Mesothelial cell of epicardium (in vitro differentiated cells): Measurements from ENCODE around the gene RACK1. TPM values are rescaled to one million over a fixed set of nuclear protein-coding genes. Genes with fewer than 3 reads are reported as not detected.

Source experiments
- DNase-seq, 2 experiments: peaks; one replicate each; pipeline ENCODE4 v3.0.0; 2021; ENCODE audit warnings: low spot score in 2 of 2; ENCODE audit not compliant: unreplicated experiment in 2 of 2
- H3K27ac Mint-ChIP-seq: 2 replicates; pipeline ENCODE4 v1.8.0; 2021; ENCODE audit warnings: mixed read lengths
- H3K27me3 Mint-ChIP-seq: 2 replicates; pipeline ENCODE4 v1.8.0; 2021; ENCODE audit warnings: low read depth, mixed read lengths
- H3K36me3 Mint-ChIP-seq: 2 replicates; pipeline ENCODE4 v1.8.0; 2021; ENCODE audit warnings: mixed read lengths
- H3K4me1 Mint-ChIP-seq: 2 replicates; pipeline ENCODE4 v1.8.0; 2021; ENCODE audit warnings: mixed read lengths
- H3K4me3 Mint-ChIP-seq: 2 replicates; pipeline ENCODE4 v1.8.0; 2021; ENCODE audit warnings: mild to moderate bottlenecking, moderate library complexity, mixed read lengths
- H3K9me3 Mint-ChIP-seq: 2 replicates; pipeline ENCODE4 v1.8.0; 2021; ENCODE audit warnings: mixed read lengths
- CTCF ChIP-seq: fragments of 200-600 bp; sonication (generic); IDR thresholded peaks from one replicate; pipeline ENCODE4 v1.5.0; 2021; ENCODE audit warnings: antibody characterized with exemption; ENCODE audit not compliant: unreplicated experiment
- total RNA-seq: library from RNA; stranded (reverse); gene quantifications from 3 replicates; pipeline ENCODE4 v1.2.1, GENCODE V29; 2021

Gene RACK1
- total RNA-seq, 1 donor from 2014 or later: 2,008 TPM

- TF ChIP-seq CTCF: no peak
- Mint-ChIP-seq H3K9me3 (no peaks in the 10 kb centered on the region), H3K4me1 (peaks cover 49% of the 10 kb centered on the region), H3K27ac (peak overlapping the region; percentile 99), H3K27me3 (no peaks in the 10 kb centered on the region), H3K36me3 (peaks cover 11% of the 10 kb centered on the region), H3K4me3 (peak overlapping the region; percentile 90)
- DNase-seq: peak; percentile 70 to 85
Measured at GRCh38 chr5:181246276-181247049, 2.8 kb upstream of the RACK1 start.

- peaks cover 12% of the 10 kb centered on the region for H3K36me3 Mint-ChIP-seq
- H3K9me3 Mint-ChIP-seq: no peaks in the 10 kb centered on the region
- H3K4me1 Mint-ChIP-seq: peaks cover 50% of the 10 kb centered on the region
- peak overlapping the region; percentile 99 for H3K27ac Mint-ChIP-seq
- peak overlapping the region; percentile 90 for H3K4me3 Mint-ChIP-seq
- no peak for DNase-seq
- H3K27me3 Mint-ChIP-seq: no peaks in the 10 kb centered on the region
- TF ChIP-seq CTCF: no peak
Measured at GRCh38 chr5:181245427-181246275, 1.9 kb upstream of the RACK1 start.

GRCh38 chr5:181243018-181243563 lies 615 bp downstream of the RACK1 start:
- peak in 1 of 2 experiments; percentile 61 for DNase-seq

GRCh38 chr5:181242031-181242451 lies 1.7 kb downstream of the RACK1 start:
- DNase-seq: no peak
- no peak for TF ChIP-seq CTCF
- peak overlapping the region; percentile 100 for H3K27ac Mint-ChIP-seq
- peaks cover 34% of the 10 kb centered on the region for H3K4me1 Mint-ChIP-seq
- H3K27me3 Mint-ChIP-seq: no peaks in the 10 kb centered on the region
- H3K36me3 Mint-ChIP-seq: peaks cover 31% of the 10 kb centered on the region
- peak overlapping the region; percentile 99 for H3K4me3 Mint-ChIP-seq
- H3K9me3 Mint-ChIP-seq: no peaks in the 10 kb centered on the region

More at GRCh38 chr5:181243018-181243563, 615 bp downstream of the RACK1 start:
- Mint-ChIP-seq H3K27me3 (no peaks in the 10 kb centered on the region), H3K27ac (peak overlapping the region; percentile 100), H3K4me3 (peak overlapping the region; percentile 99), H3K9me3 (no peaks in the 10 kb centered on the region), H3K36me3 (peaks cover 24% of the 10 kb centered on the region), H3K4me1 (peaks cover 40% of the 10 kb centered on the region)
- no peak for TF ChIP-seq CTCF

GRCh38 chr5:181241393-181241975 lies 2.2 kb downstream of the RACK1 start:
- no peak for DNase-seq
- Mint-ChIP-seq H3K36me3 (peaks cover 37% of the 10 kb centered on the region), H3K9me3 (no peaks in the 10 kb centered on the region), H3K27ac (peak overlapping the region; percentile 100), H3K27me3 (no peaks in the 10 kb centered on the region), H3K4me3 (peak overlapping the region; percentile 99), H3K4me1 (peaks cover 34% of the 10 kb centered on the region)
- no peak for TF ChIP-seq CTCF
